Measurements from ENCODE around the gene PRKCE.

- TF ChIP-seq, protein P1, sequence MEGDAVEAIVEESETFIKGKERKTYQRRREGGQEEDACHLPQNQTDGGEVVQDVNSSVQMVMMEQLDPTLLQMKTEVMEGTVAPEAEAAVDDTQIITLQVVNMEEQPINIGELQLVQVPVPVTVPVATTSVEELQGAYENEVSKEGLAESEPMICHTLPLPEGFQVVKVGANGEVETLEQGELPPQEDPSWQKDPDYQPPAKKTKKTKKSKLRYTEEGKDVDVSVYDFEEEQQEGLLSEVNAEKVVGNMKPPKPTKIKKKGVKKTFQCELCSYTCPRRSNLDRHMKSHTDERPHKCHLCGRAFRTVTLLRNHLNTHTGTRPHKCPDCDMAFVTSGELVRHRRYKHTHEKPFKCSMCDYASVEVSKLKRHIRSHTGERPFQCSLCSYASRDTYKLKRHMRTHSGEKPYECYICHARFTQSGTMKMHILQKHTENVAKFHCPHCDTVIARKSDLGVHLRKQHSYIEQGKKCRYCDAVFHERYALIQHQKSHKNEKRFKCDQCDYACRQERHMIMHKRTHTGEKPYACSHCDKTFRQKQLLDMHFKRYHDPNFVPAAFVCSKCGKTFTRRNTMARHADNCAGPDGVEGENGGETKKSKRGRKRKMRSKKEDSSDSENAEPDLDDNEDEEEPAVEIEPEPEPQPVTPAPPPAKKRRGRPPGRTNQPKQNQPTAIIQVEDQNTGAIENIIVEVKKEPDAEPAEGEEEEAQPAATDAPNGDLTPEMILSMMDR (conservative IDR thresholded peaks at IDR 0.05 in 1 of 2, IDR thresholded peaks at IDR 0.05 in 1 of 2; ENCODE audit: low read depth in 1 of 2, low read length in 2 of 2), result no peak
- no peak for TF ChIP-seq EZH2 (IDR thresholded peaks at IDR 0.05; ENCODE audit: low read length, missing control alignments)
Measured at GRCh38 chr2:46053564-46053963, 402.1 kb downstream of the PRKCE start.

Data from fibroblast of lung (primary cell).